K562 (cell line): Measurements from ENCODE around the gene SYNRG. TPM values are rescaled to one million over a fixed set of nuclear protein-coding genes. Genes with fewer than 3 reads are reported as not detected.

ENCODE experiments used
- ATAC-seq: fragments of 200-7000 bp; cut with Tn5 transposase; 3 replicates; pipeline ENCODE4 v1.9.1; 2020; ENCODE audit warnings: moderate library complexity
- BruUV-seq: library from RNA; stranded (reverse); fragments of 400-500 nt; replicated peaks from 2 replicates; lab custom pipeline; 2021; lab: Mats Ljungman, UMichigan
- CTCF ChIA-PET: fragments of 300-600 bp; formaldehyde crosslinking; extraction: SDS; loops from one replicate; lab custom pipeline; 2021; ENCODE audit warnings: low intra/inter-chr PET ratio; lab: Yijun Ruan, JAX
- POLR2A ChIA-PET: fragments of 300-600, 350-650 bp; sonication (Branson Sonifier 250); formaldehyde crosslinking; extraction: SDS; loops from one replicate; lab custom pipeline; 2021; ENCODE audit warnings: antibody characterized with exemption, inconsistent platforms; lab: Yijun Ruan, JAX
- DNase-seq, 4 experiments: peaks; one replicate each; pipeline versions ENCODE4 v3.0.0 to v3.0.0-alpha.2; 2011 to 2018; ENCODE audit warnings: low spot score in 3 of 4, mixed read lengths in 3 of 4; ENCODE audit errors: extremely low read depth in 1 of 4
- FAIRE-seq: peaks from 2 replicates; lab custom pipeline; 2011; peaks lifted over from hg19 to GRCh38; lab: Jason Lieb, UNC
- H2AFZ ChIP-seq: 2 replicates; pipeline ENCODE4 v1.6.0; 2011; ENCODE audit warnings: low read depth, low read length, control low read depth, inconsistent platforms
- H3K27ac ChIP-seq: fragments of 200-600 bp; 3 replicates; pipeline ENCODE4 v1.8.0; 2011; ENCODE audit warnings: low read depth, mild to moderate bottlenecking, control low read depth, inconsistent platforms, low read length, moderate library complexity, mixed read lengths; ENCODE audit errors: extremely low read depth
- H3K27me3 ChIP-seq, 2 experiments: fragments of 300-600 bp in 1 of 2; 2 replicates in 1 of 2; 3 replicates in 1 of 2; pipeline versions ENCODE4 v1.6.0 to v1.8.0; 2011; ENCODE audit warnings: inconsistent platforms in 2 of 2, low read length in 2 of 2, mild to moderate bottlenecking in 1 of 2, mixed read lengths in 1 of 2, moderate library complexity in 1 of 2; ENCODE audit not compliant: control insufficient read depth in 2 of 2, insufficient read depth in 2 of 2
- H3K36me3 ChIP-seq: fragments of 300-600 bp; 3 replicates; pipeline ENCODE4 v1.8.0; 2011; ENCODE audit warnings: mild to moderate bottlenecking, low read length, inconsistent platforms; ENCODE audit not compliant: control insufficient read depth, insufficient read depth
- H3K4me1 ChIP-seq, 2 experiments: fragments of 200-600 bp in 1 of 2; replicated peaks in 1 of 2; 2 replicates in 1 of 2; 3 replicates in 1 of 2; pipeline versions ENCODE4 v1.5.1 to v1.8.0; 2011; ENCODE audit warnings: inconsistent platforms in 2 of 2, low read length in 2 of 2, mild to moderate bottlenecking in 1 of 2, mixed read lengths in 1 of 2, moderate library complexity in 1 of 2; ENCODE audit not compliant: control insufficient read depth in 2 of 2, insufficient read depth in 2 of 2
- H3K4me2 ChIP-seq: 2 replicates; pipeline ENCODE4 v1.6.1; 2011; ENCODE audit warnings: low read length, control low read depth, inconsistent platforms, mixed read lengths; ENCODE audit not compliant: insufficient read depth
- H3K4me3 ChIP-seq: fragments of 200-600 bp; sonication (generic), shearing (Covaris generic); 2 replicates; pipeline ENCODE4 v1.5.1; 2016; ENCODE audit warnings: control low read depth, inconsistent platforms
- H3K79me2 ChIP-seq: fragments of 200-600 bp; 3 replicates; pipeline ENCODE4 v1.8.0; 2011; ENCODE audit warnings: low read length, inconsistent platforms; ENCODE audit not compliant: control insufficient read depth, insufficient read depth
- H3K9ac ChIP-seq, 2 experiments: 2 replicates each; pipeline versions ENCODE4 v1.6.0 to v1.6.1; 2011; ENCODE audit warnings: low read depth in 2 of 2, low read length in 2 of 2, control low read depth in 1 of 2, inconsistent platforms in 1 of 2, mild to moderate bottlenecking in 1 of 2, mixed read lengths in 1 of 2; ENCODE audit not compliant: insufficient read depth in 1 of 2
- H3K9me1 ChIP-seq: one replicate; pipeline ENCODE4 v1.6.0; 2011; ENCODE audit warnings: inconsistent platforms, mild to moderate bottlenecking, low read length, moderate library complexity; ENCODE audit not compliant: control insufficient read depth, insufficient read depth
- H3K9me3 ChIP-seq: replicated peaks from 2 replicates; pipeline ENCODE4 v1.5.1; 2011; ENCODE audit warnings: low read depth, low read length, inconsistent platforms; ENCODE audit not compliant: control insufficient read depth, insufficient read depth
- H4K20me1 ChIP-seq: replicated peaks from 2 replicates; pipeline ENCODE4 v1.6.1; 2011; ENCODE audit warnings: low read length, inconsistent platforms, mixed read lengths; ENCODE audit not compliant: control insufficient read depth, insufficient read depth
- BCOR ChIP-seq: fragments of 450-650 bp; IDR thresholded peaks from 2 replicates; pipeline ENCODE4 v1.6.1; 2016
- MLX ChIP-seq, 2 experiments: fragments of 450-650 bp in 1 of 2; sonication (generic) in 1 of 2; formaldehyde crosslinking; conservative IDR thresholded peaks; 2 replicates each; pipeline versions ENCODE4 v1.4.0 to v1.8.1; 2020 to 2022; ENCODE audit warnings: mild to moderate bottlenecking in 1 of 2, missing genetic modification reagents in 1 of 2
- POLR2B ChIP-seq: fragments of 450-650 bp; IDR thresholded peaks from 2 replicates; pipeline ENCODE4 v1.6.1; 2018; ENCODE audit warnings: low read depth; ENCODE audit not compliant: partially characterized antibody
- TSHZ1 ChIP-seq: fragments of 250-450 bp; sonication (Bioruptor Pico); IDR thresholded peaks from 2 replicates; pipeline ENCODE4 v1.4.0; 2020; ENCODE audit warnings: mild to moderate bottlenecking, moderate library complexity
- ZNF324 ChIP-seq: fragments of 250-450 bp; sonication (Bioruptor Pico); IDR thresholded peaks from 2 replicates; pipeline ENCODE4 v1.4.0; 2020; ENCODE audit warnings: mild to moderate bottlenecking
- WGBS: fragments of 100-300 bp; shearing (Covaris generic); methylation state at CpG from one replicate; pipeline ENCODE4 v1.1.6; 2016; ENCODE audit warnings: low coverage, mixed read lengths; ENCODE audit not compliant: insufficient coverage; ENCODE audit errors: missing lambda C conversion rate; 5-methylcytosine and 5-hydroxymethylcytosine counted together
- in situ Hi-C: fragments of 300-500 bp; cut with MboI; formaldehyde crosslinking; loops from 4 replicates; pipeline ENCODE4 v1.15.0; 2018; ENCODE audit warnings: inconsistent platforms, mixed read lengths
- intact Hi-C: fragments of 100-400 bp; cut with micrococcal nuclease; formaldehyde crosslinking; loops from 2 replicates; pipeline ENCODE4 v1.14.2; 2022
- polyA plus RNA-seq, 8 experiments: library from polyadenylated mRNA; depleted of rRNA in 4 of 8; stranded (reverse) in 5 of 8; unstranded in 3 of 8; fragments of >200 nt; fragmentation: Nextera tagmentation in 2 of 8; fragmentation: Illumina TruSeq in 1 of 8; extraction: Ambion mirVana in 2 of 8; extraction: Trizol in 1 of 8; gene quantifications; 2 replicates each; pipeline versions ENCODE4 v1.2.1 to v1.2.3, GENCODE V29; 2011 to 2014; ENCODE audit warnings: inconsistent platforms in 1 of 8, missing spikeins in 1 of 8
- total RNA-seq, 7 experiments: library from RNA; depleted of rRNA in 6 of 7; stranded (reverse); fragments of >200 nt in 6 of 7; fragmentation: Illumina TruSeq in 2 of 7; extraction: Trizol in 2 of 7; gene quantifications; 2 replicates each; pipeline versions ENCODE4 v1.2.1 to v1.2.3, GENCODE V29; 2011 to 2021; ENCODE audit warnings: low replicate concordance in 1 of 7

SYNRG gene
- total and polyA plus RNA-seq, 9 of the 15 experiments (the other 6 are each of a cell fraction or from before 2014, with no cell fraction given): 2.9 to 28.2 (median 15.1) TPM

GRCh38 chr17:37480427-37480826 lies 128.8 kb downstream of the SYNRG start (continued):
- TF ChIP-seq TSHZ1 (CRISPR knock-in tag) (no peak), POLR2B (no peak)
- TF ChIP-seq, all 486 proteins: peak for 0

GRCh38 chr17:37479025-37479424 lies 130.2 kb downstream of the SYNRG start:
- peaks cover 0 to 12% of the 10 kb centered on the region in 2 experiments; a peak in 2 of 5 replicates for H3K4me1 ChIP-seq
- no peak for TF ChIP-seq MLX (CRISPR knock-in tag; conservative IDR thresholded peaks at IDR 0.05)
- TF ChIP-seq ZNF324 (CRISPR knock-in tag): no peak
- no peak for TF ChIP-seq BCOR
- H3K27ac ChIP-seq: no peak overlapping the region
- H3K36me3 ChIP-seq: peaks cover 41% of the 10 kb centered on the region
- CTCF ChIA-PET: no interaction called here
- H3K9me3 ChIP-seq: no peaks in the 10 kb centered on the region
- BruUV-seq: no TSS peak
- in situ Hi-C loops (no loop called here), intact Hi-C loops (no loop called here)
- no peak overlapping the region for H3K4me3 ChIP-seq
- no peak overlapping the region for H2AFZ ChIP-seq
- H4K20me1 ChIP-seq: no peaks in the 10 kb centered on the region
- no peaks in the 10 kb centered on the region for H3K9me1 ChIP-seq
- no peak overlapping the region for H3K9ac ChIP-seq
- no peak for DNase-seq
- POLR2A ChIA-PET: interaction anchor here (0.8 to 1.8 kb wide), 3 partner anchors 12 to 62 kb away, joined by 3 to 5 read pairs (median 5); no protein-coding TSS in a partner anchor
- no peak for FAIRE-seq
- WGBS: 71% methylated on average over 1 of the region's 1 CpG
- no peak for ATAC-seq
- no peak overlapping the region for H3K4me2 ChIP-seq
- no peaks in the 10 kb centered on the region for H3K79me2 ChIP-seq
- no peaks in the 10 kb centered on the region for H3K27me3 ChIP-seq
